Cerebellar nuclear complex (tissue), 1 donor: ENCODE data around the gene AFF4.

Experiments used
- DNase-seq, 2 experiments: peaks; one replicate each; lab custom pipeline; 2025; lab: John Stamatoyannopoulos, UW

The AFF4 gene

GRCh38 chr5:132826424-132827082, 136.9 kb downstream of the AFF4 start:
- no peak for DNase-seq

DNA sequence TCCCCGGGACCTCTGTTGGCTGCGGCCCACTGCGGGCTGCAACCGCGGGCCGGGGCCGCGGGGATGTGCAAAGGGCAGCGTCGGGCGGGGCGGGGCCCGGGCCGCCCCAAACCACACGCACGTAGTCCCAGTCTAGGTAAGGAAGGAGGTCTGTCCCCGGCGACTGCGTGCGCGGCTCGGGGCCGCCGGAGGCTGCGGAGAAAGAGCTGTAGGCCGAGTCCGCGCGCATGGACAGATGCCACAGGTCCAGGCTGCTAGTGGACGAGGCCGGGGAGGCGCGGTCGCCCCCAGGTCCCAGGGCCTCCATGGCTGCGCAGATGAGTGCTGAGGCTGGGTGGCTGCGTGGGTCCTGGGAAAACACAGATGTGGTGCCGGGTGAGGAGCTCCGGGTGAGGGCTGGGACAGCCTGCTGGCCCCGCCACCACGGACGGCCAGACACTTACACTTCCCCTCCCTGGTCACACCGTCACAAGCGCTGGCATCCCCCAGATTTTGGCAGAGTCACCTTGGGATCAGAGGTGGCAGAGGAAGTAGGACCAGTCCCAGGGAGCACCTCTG, 137.5 kb downstream of the AFF4 start:
- DNase-seq = no peak
